Stimulated activated naive CD8-positive, alpha-beta T cell treated with anti-CD3 and anti-CD28 coated beads, Interleukin-15, amount 100 ng/mL, for 72 hours (primary cell): ENCODE measurements around the gene MYT1.
"Not testable (repeated sequence)": the region's sequence is repeated elsewhere in the genome, so short reads cannot be mapped to it uniquely, and the experiment has no call there.

Experiments used
- ATAC-seq: fragments of 150-1000 bp; cut with Tn5 transposase; 2 replicates; pipeline ENCODE4 v1.10.0; 2021; ENCODE audit warnings: mild to moderate bottlenecking, moderate library complexity
- DNase-seq, 2 donors: peaks; one replicate each; pipeline ENCODE4 v3.0.0; 2021 to 2022
- H3K27ac Mint-ChIP-seq, 2 donors: one replicate each; pipeline ENCODE4 v1.8.0; 2022; ENCODE audit warnings: mild to moderate bottlenecking in 2 of 2, mixed read lengths in 2 of 2, moderate library complexity in 2 of 2
- H3K27me3 Mint-ChIP-seq: one replicate; pipeline ENCODE4 v1.8.0; 2022; ENCODE audit warnings: mixed read lengths
- H3K4me1 Mint-ChIP-seq: one replicate; pipeline ENCODE4 v1.8.0; 2022; ENCODE audit warnings: mild to moderate bottlenecking, mixed read lengths
- H3K4me3 Mint-ChIP-seq, 2 donors: one replicate each; pipeline ENCODE4 v1.8.0; 2022; ENCODE audit warnings: mild to moderate bottlenecking in 2 of 2, mixed read lengths in 2 of 2, moderate library complexity in 1 of 2
- H3K9me3 Mint-ChIP-seq, 2 donors: one replicate each; pipeline ENCODE4 v1.8.0; 2022; ENCODE audit warnings: mixed read lengths in 2 of 2

Gene MYT1

DNA sequence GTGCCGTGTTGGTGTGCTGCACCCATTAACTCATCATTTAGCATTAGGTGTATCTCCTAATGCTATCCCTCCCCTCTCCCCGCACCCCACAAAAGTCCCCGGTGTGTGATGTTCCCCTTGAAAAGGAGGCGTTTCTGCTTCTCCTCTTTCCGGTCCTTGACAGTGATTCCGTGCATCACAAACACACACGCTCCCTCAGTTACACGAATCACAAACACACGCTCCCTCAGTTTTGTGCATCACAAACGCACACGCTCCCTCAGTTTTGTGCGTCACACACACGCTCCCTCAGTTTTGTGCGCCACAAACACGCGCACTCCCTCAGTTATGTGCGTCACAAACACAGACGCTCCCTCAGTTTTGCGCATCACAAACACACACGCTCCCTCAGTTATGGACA is 29.5 kb upstream of the MYT1 start:
- not testable (repeated sequence) for DNase-seq, H3K4me1 Mint-ChIP-seq, H3K4me3 Mint-ChIP-seq, H3K27ac Mint-ChIP-seq, H3K9me3 Mint-ChIP-seq, ATAC-seq
- peaks cover 24% of the 10 kb centered on the region for H3K27me3 Mint-ChIP-seq

DNA sequence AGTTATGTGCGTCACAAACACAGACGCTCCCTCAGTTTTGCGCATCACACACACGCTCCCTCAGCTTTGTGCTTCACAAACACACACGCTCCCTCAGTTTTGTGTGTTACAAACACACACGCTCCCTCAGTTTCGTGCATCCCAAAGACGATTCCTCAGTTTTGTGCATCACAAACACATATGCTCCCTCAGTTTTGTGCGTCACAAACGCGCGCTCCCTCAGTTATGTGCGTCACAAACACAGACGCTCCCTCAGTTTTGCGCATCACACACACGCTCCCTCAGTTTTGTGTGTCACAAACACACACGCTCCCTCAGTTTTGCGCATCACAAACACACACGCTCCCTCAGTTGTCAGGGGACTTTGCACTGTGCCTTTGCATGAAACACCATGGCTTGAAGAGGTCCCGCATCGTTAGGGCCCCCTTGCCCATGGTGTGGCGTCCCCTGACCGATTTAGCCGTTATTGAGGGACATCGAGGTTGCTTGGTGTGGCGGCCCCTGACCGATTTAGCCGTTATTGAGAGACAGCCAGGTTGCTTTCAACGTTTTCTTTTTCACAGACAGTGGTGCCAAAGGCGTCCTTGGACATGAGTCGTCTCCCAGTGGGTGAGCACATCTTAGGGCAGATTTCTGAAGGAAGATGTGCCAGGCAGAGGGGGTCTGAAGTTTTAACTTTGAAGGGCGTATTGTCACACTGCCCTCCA is 28.1 kb upstream of the MYT1 start:
- no peak for ATAC-seq

DNA sequence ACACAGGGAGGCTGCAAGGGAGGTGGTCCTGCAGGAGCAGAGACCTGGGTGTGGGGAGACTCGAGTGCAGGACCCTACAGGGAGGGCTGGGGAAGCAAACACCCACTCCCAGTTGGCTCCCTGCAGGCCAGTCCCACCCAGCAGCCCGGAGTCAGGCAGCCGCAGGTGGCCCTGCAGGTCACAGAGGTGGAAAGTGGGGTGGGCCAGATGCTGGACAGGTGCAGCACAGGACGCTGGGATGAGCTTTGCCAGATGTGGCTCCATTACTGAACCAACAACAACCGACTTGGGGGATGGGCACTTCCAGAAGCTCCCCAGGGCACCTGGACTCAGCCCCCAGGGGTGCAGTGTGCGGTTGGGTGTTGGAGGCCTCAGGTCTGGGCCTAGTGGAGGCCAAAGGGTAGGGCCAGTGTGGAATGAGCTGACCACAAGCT is 26.6 kb upstream of the MYT1 start:
- no peak for DNase-seq
- H3K27me3 Mint-ChIP-seq, result peaks cover 36% of the 10 kb centered on the region
- no peak overlapping the region for H3K4me3 Mint-ChIP-seq
- no peak for ATAC-seq
- no peaks in the 10 kb centered on the region for H3K9me3 Mint-ChIP-seq
- no peaks in the 10 kb centered on the region for H3K4me1 Mint-ChIP-seq
- H3K27ac Mint-ChIP-seq, result no peak overlapping the region

More for the DNA sequence above, 28.1 kb upstream of the MYT1 start:
- peaks cover 23% of the 10 kb centered on the region for H3K27me3 Mint-ChIP-seq
- H3K4me3 Mint-ChIP-seq, result no peak overlapping the region
- no peak for DNase-seq
- H3K9me3 Mint-ChIP-seq, result no peaks in the 10 kb centered on the region
- no peaks in the 10 kb centered on the region for H3K4me1 Mint-ChIP-seq
- H3K27ac Mint-ChIP-seq, result no peak overlapping the region

DNA sequence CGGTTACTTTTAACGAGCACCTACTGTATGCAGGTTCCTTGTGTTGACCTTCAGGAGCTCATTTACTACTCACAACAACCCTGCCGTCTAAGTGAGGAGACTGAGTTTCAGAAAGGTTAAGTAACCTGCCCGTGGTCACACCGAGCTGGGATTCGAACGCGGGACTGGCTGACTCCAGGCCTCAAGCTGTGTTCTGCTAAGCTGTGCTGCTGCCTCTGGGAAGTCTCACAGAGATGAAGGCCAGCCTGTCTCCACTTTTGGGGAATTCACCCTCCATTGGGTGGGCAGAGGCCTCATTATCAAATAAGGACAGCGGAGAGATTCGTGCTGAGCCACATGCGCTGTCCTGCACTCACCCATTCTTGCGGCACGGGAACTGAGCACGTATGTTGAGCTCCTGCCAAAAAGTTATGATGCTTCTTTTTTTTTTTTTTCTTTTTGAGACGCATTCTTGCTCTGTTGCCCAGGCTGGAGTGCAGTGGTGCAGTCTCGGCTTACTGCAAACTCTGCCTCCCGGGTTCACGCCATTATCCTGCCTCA is 25.9 kb upstream of the MYT1 start:
- DNase-seq, result no peak
- no peaks in the 10 kb centered on the region for H3K9me3 Mint-ChIP-seq
- H3K4me3 Mint-ChIP-seq, result no peak overlapping the region
- ATAC-seq, result no peak
- H3K27ac Mint-ChIP-seq, result no peak overlapping the region
- no peaks in the 10 kb centered on the region for H3K4me1 Mint-ChIP-seq
- H3K27me3 Mint-ChIP-seq, result peaks cover 36% of the 10 kb centered on the region

DNA sequence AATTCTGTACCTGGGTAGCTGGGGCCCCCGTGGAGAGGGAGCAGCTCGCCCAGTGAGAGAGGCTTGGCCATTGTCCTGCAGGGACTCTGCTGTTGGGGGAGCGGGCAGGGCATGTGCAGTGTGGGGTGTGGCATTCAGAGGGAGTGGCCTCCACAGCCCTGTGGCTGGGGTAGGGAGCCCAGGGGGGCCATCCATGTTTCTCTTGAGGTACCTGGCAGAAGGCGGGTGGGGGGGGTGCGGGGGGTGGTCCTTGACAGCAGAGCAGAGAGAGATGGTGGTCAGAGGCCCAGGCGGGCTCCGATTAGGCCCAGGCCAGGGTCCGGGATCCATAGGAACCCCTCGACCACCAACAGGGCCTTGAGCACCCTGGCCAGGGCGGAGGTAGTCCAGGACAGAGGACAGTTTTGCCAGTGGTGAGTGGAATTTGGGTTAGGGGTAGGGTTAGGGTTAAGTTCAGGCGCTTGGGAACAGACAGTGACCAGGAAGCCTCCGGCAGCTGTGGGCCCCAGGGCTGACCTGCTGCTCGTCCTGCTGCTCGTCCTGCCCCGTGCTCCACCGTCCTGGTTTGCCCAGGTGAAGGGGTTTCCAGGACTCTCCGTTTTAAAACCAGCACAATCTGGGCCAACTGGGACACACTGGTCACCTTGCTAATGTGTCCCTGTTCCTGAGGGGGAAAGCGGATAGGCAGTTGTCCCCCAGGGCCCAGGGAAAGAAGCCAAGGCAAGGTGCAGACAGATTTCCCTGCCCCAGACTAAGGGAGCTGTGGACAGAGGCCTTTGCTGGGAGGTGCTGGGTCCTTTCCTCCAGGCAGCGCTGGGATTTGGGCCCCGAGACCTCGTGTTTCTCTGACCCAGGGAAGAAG is 24.8 kb upstream of the MYT1 start:
- H3K4me1 Mint-ChIP-seq, result no peaks in the 10 kb centered on the region
- peaks cover 3 to 8% of the 10 kb centered on the region in 2 donors for H3K9me3 Mint-ChIP-seq
- no peak overlapping the region for H3K4me3 Mint-ChIP-seq
- ATAC-seq (no peak), DNase-seq (no peak)
- H3K27ac Mint-ChIP-seq, result peak overlapping the region in 1 of 2 donors; percentile 16
- peaks cover 36% of the 10 kb centered on the region for H3K27me3 Mint-ChIP-seq

DNA sequence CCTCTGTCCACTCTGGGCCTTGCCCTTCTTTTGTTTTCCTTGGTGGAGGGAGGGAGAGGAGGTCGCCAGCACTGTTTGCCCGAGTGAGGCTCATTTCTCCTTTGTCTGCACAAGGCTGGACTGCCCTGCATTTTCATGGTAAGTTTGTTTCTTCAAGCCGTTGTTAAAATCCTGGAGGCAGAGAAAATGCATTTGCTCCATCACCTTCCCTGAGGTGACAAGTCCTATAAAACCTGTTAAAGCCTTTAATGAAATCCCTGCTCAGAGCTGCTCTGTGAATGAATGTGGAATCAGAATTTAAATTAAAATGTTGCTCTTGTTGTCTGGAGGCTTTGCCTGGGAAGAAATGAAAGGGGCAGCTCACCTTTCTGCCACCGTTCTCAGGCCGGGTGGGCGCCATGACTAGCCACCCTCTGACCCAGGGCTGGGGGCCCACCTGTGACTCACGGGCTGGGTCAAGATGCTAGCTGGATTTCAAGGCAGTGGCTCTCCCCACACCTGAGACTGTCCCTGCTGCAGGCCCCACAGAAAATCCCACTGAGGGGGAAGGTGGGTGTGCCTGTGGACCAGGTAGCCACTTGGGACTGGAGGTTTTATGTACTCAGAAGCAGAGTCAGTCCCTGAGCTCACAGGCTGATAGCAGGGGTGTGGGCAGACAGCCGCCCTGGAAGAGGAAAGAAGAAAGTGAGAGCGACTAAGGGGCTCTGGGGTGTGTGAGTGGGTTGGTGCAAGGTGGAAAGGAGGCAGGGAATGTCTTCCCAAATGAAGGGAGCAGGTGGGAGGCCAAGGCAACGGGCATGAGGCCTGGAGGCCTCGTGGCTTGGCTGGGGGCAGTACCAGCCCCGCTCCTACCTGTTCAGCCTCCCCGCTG is 24.0 kb upstream of the MYT1 start:
- no peaks in the 10 kb centered on the region for H3K4me1 Mint-ChIP-seq
- peaks cover 28% of the 10 kb centered on the region for H3K27me3 Mint-ChIP-seq
- no peak overlapping the region for H3K27ac Mint-ChIP-seq
- H3K9me3 Mint-ChIP-seq, result peaks cover 11 to 17% of the 10 kb centered on the region in 2 donors
- H3K4me3 Mint-ChIP-seq, result no peak overlapping the region
- no peak for DNase-seq
- no peak for ATAC-seq

DNA sequence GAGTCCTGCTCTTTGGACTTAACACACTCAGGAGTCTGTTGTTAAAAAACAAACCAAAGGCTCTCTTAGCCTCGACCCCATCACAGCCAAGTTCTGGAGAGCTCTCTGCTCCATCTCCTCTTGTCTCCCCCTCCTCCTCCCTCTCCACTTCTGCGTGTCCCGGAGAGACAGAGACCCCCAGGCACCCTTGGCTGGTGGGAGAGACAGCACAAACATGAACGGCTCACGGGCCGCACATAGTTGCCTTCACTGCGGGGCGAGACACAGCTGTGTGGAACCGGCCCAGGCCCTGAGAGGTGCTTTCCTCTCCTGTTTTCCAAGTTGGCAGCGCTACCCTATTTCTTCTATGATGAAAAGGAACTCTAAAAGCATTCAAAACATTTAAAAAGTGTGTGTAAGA is 23.3 kb upstream of the MYT1 start:
- H3K27me3 Mint-ChIP-seq, result peaks cover 21% of the 10 kb centered on the region
- ATAC-seq (no peak), DNase-seq (no peak)
- no peaks in the 10 kb centered on the region for H3K4me1 Mint-ChIP-seq
- H3K4me3 Mint-ChIP-seq, result no peak overlapping the region
- H3K9me3 Mint-ChIP-seq, result peaks cover 12 to 21% of the 10 kb centered on the region in 2 donors
- H3K27ac Mint-ChIP-seq, result no peak overlapping the region

DNA sequence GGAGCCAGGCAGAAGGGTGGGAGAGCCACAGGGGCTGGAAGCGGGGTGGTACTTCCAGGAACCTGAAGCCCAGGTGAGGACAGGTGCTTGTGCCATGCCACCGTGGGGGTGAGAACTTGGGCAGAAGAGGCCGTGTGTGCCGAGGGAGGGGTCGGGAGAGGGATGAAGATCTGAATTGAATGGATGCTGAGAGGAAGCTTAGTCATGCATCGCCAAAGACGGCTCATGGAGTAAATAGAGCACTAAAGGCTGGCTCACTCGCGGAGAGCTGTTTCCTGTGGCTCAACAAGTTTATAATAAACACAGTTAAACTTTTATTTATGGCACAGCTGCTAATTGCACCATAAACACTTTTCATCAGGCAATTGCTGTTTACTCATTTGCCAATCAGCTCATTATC is 21.7 kb upstream of the MYT1 start:
- Mint-ChIP-seq H3K4me1 (no peaks in the 10 kb centered on the region), H3K27me3 (peaks cover 18% of the 10 kb centered on the region), H3K9me3 (peaks cover 12 to 21% of the 10 kb centered on the region in 2 donors), H3K27ac (no peak overlapping the region), H3K4me3 (no peak overlapping the region)
- ATAC-seq (no peak), DNase-seq (no peak)

DNA sequence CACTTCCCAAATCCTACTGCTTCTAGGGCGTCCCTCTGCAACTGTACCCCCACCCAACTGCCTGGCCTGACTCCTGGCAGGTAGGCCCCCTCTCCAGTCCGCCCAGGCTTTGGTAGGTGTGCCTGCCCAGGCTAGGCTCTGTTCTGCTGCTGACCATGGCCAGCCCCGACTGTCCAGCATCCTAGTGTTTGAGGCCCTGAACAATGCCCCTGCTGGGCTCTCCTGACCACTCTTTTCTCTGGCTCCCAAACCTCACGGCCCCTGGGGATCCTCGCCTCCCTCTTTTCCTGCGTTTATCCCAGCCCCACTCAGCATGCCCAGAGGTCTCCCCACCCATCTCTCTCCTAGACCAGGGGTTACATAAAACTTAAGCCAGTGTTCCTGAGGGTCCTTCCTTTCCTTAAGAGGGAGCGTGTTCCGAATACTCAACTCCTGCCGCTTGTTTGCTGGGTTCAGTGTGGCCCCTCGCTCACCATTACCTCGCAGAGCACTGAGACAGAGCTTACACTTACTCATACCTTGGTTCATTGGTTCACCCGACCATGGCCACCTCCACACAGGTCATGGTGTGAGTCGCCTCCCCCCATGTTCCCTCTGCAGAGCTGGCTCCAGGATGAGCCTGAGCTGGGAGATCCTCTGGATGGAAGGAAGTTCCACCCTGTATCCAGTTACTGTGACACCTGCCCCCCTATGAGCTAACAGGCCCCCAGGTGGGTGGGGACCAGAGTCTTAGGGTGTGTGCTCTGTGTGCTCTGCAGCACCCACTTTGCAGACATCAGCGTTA is 21.0 kb upstream of the MYT1 start:
- H3K4me3 Mint-ChIP-seq, result no peak overlapping the region
- H3K27ac Mint-ChIP-seq, result no peak overlapping the region
- ATAC-seq, result no peak

DNA sequence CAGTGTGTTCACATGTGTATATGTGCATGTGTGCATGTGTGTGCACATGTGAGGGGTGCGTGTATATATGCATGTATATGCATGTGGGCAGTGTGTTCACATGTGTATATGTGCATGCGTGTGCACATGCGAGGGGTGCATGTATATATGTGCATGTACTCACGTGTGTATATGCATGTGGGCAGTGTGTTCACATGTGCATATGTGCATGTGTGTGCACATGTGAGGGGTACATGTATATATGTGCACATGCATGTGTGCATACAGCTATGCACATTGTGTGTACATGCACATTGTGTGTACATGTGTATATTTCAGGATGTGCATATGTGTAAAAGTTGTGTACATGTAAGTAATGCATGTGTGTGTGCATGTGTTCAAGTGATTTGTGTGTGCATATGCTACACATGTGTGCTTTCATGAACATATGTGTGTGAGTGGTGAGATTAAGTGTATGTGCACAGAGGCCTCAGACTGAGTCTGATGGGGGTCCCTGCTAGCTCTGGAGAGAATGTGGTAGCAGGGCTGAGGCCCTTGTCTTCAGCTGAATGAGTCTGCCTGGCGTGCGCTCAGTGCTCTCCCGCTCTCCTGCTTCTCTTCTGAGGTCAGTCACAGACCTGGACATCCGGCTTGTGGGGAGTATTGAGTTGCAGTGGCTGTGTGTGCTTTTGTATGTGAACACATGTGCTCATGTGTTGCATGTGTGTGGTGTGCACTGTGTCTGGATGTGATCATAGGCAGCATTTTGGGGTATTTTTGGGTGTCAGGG is 19.9 kb upstream of the MYT1 start:
- Mint-ChIP-seq H3K27me3 (peaks cover 18% of the 10 kb centered on the region), H3K9me3 (peaks cover 12 to 21% of the 10 kb centered on the region in 2 donors), H3K4me3 (no peak overlapping the region), H3K27ac (no peak overlapping the region), H3K4me1 (no peaks in the 10 kb centered on the region)
- no peak for ATAC-seq
- DNase-seq, result no peak

More for the DNA sequence above, 21.0 kb upstream of the MYT1 start:
- Mint-ChIP-seq H3K9me3 (peaks cover 12 to 21% of the 10 kb centered on the region in 2 donors), H3K4me1 (no peaks in the 10 kb centered on the region), H3K27me3 (peaks cover 18% of the 10 kb centered on the region)
- DNase-seq, result no peak

DNA sequence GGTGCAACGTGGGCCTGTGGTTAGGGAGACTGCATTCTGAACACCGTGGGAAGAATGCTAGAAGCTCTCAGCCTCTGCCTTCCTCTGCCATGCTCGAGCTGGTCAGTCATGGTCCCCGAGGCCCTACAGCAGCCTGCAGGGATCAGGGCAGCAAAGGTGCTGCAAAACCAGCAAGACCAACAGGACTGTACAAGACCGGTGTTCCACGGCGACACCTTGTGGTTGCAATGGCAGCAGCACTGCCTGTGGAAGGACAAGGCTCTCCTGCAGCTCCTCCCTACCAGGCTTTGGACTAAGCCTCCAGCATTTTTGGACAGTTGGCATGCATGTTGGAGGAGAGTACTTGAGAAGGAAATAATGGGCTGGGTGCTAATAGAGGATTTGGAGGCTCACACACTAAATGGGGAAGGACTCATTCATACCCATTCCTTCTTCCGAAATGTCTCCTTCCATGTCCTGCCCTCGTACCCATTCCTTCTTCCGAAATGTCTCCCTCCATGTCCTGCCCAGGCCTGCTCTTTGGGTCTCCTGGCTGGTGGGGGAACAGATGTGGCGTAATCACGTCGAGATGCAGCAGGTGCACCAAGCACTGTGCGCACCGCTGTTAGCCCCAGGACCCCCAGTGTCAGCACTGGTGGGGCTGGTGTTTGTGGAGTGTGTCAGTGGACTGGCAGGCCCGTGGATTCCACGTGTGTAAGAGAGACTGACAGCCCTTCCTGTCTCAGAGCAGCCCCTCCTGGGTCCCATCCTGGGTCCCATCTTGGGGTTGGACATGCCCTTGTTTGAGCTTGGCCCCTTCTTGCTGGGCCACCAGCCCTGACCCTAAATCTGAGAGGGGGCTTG is 18.6 kb upstream of the MYT1 start:
- Mint-ChIP-seq H3K27me3 (peaks cover 18% of the 10 kb centered on the region), H3K4me3 (no peak overlapping the region), H3K27ac (no peak overlapping the region), H3K9me3 (peaks cover 12 to 21% of the 10 kb centered on the region in 2 donors), H3K4me1 (no peaks in the 10 kb centered on the region)
- ATAC-seq, result no peak
- no peak for DNase-seq

DNA sequence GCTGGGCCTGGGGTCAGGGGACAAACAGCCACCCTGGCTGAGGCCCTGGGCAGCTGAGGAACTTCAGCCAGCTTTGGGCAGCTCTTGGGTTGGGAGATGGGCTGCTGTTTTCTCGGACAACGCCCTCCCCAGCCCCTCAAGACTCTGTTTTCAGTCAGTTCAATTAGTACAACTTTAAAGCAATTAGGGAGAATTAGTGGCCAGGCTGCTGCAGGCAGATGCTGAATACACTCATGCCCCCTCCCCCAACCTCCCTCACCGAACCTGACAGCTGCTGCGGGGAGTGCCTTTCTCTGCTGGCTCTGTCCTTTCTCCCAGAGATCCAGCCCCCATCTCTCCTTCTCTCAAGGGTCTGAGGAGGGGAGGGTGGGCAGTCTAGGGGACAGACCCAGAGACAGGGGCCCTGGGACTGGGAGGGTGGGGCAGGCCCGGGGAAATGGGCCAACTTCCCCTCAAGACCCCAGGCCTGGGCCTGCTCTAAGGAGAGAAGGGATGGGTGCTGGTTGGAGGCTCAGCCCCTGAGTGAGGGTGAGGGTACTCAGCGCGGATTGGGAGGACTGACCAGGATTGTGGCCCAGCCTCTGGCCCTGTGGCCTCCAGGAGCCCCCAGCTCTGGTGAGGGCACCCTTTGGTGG is 17.8 kb upstream of the MYT1 start:
- H3K27ac Mint-ChIP-seq, result no peak overlapping the region
- H3K9me3 Mint-ChIP-seq, result peaks cover 12 to 21% of the 10 kb centered on the region in 2 donors
- ATAC-seq (no peak), DNase-seq (no peak)
- peaks cover 10% of the 10 kb centered on the region for H3K27me3 Mint-ChIP-seq
- H3K4me1 Mint-ChIP-seq, result no peaks in the 10 kb centered on the region
- H3K4me3 Mint-ChIP-seq, result no peak overlapping the region

DNA sequence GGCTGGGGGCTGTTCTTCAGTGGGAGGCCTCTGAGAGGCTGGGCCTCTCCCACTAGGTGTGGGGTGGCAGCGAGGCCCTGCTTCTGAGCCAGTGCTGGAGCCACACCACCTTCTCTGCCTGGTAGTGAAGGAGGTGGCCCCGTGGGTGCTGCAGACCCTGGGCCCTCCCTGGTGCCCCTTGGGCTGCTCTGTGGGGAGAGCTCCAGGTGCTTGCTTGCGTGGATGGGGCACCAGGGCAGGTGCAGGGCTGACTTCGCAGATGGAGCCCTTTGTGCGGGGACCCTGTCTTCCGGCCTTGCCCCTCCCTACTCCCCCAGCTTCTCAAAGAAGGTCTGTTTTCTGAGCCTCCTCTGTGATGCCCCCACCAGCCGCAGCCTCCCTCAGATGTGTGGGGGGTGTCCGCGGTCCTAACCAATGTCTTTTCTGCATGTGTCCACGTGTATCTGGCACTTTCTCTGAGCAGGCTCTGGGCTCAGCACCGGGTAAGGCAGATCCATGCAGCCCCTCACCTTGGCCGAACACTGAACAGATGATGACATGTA is 17.2 kb upstream of the MYT1 start:
- no peak overlapping the region for H3K27ac Mint-ChIP-seq
- peaks cover 5% of the 10 kb centered on the region for H3K27me3 Mint-ChIP-seq
- H3K9me3 Mint-ChIP-seq, result peaks cover 12 to 21% of the 10 kb centered on the region in 2 donors
- no peaks in the 10 kb centered on the region for H3K4me1 Mint-ChIP-seq
- DNase-seq (no peak), ATAC-seq (no peak)
- no peak overlapping the region for H3K4me3 Mint-ChIP-seq
